GM19193 (cell line): ENCODE measurements around the gene NCLN.

Experiments
- POLR2A ChIP-seq: IDR thresholded peaks from 4 replicates; pipeline ENCODE4 v1.6.1; 2011; ENCODE audit not compliant: insufficient read depth, insufficient read length; ENCODE audit errors: extremely low read depth

NCLN gene

DNA sequence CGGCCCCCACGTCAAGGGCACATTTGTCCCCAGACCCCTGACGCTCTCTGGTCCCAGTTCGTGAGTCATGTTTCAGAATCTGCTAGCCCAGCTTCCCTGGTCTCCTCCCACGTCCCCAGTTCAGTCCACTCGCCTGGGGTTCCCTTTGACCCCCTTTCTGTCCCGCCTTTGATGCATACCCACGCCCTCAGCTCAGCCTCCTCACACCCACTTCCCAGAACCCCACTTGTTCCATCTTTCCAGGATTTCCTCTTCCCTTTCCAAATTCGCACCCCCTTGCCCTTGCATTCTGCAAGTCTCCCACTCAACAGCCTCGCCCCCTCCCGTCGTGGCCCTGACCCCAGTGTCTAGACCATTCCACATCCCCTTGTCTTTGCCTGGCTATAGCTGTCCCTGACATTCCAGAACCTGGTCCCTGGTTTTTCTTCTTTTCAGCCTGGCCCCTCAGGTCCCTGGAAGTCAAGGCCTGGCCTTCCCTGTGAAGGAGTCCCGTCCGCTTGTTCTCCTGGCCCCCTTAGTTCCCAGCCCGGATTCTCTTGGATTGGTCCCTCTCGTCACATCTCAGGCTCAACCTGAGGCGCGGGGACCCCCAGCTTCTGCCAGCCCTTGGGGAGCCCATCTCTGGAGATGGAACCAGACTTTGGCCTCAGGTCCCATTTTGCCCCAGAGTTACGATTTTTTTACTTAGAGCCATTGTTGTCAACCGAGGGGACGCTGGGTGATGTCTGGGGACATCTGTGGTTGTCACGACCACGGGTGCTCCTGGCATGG is 1.3 kb downstream of the NCLN start:
- no peak for TF ChIP-seq POLR2A

DNA sequence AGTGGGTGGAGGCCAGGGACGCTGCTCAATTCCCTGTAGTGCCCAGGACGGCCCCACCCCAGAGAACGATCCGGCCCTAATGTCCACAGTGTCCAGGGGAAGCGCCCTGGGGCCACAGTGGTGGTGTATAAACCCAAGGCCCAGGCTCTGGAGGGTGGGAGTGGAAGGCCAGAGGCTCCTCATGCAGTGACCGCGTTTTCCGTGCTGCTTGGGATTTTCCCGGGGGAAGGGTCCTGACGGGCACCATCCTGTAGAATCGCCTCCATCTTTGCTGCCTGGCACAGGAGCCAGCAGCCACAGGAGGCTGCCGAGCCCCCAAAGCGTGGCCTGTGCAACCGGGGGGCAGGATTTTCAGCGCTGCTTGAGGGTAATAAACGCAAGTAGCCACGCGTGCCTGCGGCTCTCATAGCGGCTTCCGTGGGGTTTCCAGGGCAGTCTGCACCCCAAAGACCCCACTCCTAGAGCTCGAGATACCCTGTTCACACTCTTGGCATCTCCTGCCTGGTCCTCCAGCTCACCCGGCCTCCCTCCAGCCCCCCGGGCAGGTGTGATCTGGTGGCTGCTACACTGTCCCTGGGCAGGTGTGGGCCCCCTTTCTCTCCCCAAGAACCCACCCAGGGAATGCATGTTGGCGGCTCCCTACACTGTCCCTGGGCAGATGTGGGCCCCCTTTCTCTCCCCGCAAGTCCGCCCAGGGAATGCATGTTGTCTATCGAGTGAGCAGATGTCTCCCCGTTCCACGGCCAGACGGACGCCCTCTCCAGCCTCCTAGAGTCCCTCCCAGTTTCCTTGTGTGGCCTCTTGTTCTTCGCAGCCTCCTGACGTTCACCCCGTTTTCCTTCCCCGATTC is 2.2 kb downstream of the NCLN start:
- no peak for TF ChIP-seq POLR2A

DNA sequence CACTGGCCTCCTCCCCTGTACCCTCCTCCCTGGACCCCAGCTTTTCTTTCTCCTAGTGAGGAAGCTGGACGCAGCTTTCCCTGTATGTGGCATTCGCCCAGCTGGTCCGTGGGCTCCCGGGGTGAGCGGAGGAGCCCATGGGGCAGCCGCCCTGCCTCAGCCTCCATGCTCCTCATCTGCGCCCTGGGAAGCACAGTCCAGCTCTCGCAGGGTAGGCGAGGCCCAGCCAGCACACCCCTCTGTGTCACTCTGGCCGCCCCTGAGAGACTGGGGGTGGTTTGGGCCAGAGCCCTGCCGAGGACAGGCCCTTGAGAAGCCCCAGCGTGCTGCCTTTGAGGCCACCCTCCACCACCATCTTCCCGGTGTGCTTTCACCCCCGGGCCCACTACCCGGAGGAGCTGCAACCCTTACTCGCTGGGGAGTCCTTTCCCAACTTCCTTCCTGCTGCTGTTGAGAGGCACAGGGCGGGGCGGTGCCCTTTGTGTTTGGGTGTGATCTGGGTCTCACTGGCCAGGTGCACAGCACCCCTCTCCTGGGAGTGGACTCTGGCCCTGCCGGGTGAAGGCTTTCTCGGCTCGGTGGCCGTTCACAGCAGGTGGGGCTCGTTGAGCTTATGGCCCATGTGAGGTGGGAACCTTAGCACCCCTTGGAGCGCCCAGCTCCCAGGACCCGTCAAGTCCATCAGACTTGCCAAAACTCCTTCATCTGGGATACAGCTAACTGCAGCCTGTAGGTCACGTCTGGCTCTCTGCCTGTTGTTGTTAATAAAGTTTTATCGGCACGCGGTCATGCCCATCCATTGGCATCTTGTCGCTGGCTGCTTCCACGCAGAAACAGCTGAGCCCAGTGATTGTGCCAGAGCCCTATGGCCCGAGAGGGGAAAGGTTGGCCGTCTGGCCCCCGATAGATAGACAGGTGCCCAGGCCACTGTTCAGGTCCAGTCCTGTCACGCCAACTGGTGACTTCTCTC is 3.2 kb downstream of the NCLN start:
- no peak for TF ChIP-seq POLR2A

DNA sequence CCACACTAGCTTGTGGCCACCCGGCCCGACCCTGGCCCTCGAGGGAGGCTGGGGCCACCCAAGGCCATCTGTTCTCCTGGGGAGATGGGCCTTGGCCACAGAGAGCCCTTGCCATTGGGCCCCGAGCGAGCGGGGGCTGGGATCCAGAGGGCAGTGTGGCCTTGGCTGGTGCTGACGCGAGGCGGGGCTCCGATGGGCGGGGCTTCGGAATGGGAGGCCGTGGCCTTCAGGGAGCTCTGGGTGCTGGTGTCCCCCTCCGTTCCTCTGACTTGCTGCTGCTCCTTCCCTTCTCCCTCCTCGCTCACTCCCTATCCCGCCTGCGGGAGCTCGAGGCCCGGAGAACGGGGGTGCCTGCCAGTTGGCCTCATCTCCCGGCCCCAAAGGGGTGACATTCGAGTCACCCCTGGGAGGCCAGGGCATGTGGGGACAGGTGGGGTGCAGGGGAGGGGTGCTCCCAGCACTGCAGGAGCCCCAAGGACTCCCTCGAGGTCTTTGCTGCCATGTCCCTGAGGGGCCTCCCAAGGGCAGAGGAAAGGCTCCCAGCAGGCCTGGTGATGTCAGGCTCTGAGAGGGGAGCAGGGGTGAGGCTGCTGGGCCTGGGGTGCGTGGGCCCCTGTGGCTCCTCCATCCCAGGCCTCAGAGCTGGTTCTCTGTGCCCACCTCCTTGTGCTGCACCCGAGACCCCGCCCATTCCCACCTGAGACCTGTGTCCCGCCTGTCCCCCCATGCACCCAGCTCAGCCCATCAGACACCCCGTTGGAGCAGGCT is 4.2 kb downstream of the NCLN start:
- no peak for TF ChIP-seq POLR2A

DNA sequence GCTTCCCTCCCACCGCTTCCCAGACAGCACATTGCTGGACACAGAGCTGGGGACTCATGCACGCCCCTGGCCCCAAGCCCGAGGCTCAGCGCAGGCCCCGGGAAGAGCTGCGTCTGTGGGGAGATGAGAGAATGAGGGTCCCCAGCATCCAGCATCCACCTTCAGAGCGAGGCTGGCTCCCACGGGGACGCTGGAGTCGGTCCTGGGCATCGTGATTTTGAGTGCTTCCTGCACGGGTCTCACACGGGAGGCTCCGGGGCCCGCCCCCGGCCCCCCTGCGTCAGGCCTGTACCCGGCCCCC is 4.7 kb downstream of the NCLN start:
- no peak for TF ChIP-seq POLR2A

DNA sequence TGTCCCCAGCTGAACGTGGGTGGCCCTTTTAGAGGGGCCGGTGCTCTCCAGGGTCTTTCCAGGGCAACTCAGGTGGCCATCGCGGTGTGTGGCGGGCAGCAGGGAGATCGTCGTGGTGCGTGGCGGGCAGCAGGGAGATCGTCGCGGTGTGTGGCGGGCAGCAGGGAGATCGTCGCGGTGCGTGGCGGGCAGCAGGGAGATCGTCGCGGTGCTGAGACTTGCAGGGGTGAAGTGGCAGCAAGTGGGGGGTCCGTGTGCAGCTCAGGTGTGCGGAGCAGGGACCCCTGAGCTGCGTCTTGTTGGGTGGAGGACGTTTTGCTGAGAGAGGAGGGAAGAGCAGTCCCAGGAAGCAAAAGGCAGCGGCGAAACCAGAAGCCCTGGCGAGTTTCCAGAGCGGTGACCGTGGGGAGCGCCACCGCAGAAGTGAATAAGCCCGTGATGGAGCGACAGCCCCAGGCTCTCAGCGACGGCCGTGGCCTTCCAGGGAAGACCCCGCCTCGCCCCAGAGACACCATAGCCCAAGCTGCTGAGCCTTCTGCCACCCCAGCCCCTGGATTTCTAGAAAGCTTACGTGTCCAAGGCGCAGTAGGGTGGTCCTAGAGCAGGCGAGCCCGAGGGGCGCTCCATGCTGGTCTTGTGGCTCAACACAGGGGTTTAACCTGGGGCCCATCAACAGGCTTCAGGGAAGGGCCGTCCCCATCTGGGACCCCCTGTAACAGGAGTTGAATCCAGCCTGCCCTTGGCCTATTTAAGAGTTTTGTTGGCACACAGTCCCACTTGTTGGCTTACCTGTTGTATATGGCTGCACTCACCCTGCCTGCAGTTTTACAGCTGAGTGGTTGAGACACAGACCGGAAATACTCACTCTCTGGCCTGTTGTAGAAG is 5.4 kb downstream of the NCLN start:
- TF ChIP-seq POLR2A = no peak

DNA sequence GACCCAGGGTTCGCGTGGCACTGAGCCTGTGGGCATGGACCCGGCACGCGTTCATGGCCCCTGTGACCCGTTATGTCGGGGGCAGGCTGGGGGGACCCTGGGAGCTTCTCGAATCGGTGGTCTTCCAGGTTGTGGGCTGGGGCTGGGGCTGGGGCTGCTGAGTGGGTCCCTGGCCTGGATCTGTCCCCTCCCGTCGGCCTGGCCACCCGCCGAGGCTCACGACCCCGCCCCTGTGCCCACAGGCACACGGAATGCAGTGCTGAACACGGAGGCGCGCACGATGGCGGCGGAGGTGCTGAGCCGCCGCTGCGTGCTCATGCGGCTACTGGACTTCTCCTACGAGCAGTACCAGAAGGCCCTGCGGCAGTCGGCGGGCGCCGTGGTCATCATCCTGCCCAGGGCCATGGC is 6.5 kb downstream of the NCLN start:
- no peak for TF ChIP-seq POLR2A

DNA sequence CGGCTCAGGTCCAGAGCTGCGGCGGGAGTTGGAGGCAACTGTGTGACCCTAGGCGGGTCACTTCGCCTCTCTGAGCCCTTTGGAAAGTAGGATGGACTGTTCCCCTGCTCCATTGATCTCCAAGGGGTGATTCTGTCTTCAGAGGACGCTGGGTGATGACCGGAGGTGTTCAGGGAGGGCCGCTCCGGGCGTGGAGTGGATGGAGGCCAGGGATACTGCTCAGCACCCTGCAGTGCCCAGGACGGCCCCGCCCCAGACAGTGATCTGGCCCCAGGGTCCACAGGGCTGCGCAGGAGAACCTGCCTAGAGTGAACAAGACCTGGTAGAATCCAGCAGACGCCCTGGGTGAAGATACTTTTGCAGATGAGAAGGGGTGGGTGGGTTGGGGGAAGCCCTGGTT is 7.0 kb downstream of the NCLN start:
- no peak for TF ChIP-seq POLR2A

DNA sequence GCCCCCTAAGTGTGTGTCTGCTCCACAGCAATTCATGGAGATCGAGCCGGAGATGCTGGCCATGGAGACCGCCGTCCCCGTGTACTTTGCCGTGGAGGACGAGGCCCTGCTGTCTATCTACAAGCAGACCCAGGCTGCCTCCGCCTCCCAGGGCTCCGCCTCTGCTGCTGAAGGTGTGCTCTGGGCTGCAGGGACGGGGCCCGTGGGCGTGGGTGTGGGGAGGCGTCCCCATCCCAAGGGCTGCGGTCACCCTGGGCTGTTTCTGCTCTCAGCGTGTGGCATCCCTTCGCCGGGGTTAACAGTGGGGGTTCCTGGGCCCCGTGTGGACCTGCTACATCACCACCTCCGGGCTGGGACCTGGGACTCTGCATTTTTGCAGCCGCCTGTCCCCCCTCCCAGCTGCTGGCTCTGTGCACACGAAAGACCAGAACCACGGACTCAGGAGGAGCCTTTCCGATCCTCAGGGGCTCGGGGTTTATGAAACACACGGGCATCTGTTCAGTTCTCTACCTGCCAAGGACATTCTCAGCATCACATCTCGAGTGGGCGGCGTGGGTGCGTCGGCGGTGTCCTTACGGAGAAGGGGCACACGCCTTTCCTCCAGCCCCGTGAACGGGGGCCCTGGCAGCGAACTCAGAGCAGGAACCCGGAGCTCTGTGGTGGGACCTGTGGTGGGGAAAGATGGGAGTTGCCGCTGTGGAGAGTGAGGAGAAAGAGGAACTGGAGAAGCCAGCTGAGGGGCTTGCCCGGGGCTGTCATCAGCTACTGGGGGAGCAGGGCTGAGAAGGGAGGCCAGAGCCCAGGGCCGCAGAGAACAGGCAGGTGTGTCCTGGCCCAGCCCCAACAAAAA is 7.8 kb downstream of the NCLN start:
- TF ChIP-seq POLR2A = no peak

DNA sequence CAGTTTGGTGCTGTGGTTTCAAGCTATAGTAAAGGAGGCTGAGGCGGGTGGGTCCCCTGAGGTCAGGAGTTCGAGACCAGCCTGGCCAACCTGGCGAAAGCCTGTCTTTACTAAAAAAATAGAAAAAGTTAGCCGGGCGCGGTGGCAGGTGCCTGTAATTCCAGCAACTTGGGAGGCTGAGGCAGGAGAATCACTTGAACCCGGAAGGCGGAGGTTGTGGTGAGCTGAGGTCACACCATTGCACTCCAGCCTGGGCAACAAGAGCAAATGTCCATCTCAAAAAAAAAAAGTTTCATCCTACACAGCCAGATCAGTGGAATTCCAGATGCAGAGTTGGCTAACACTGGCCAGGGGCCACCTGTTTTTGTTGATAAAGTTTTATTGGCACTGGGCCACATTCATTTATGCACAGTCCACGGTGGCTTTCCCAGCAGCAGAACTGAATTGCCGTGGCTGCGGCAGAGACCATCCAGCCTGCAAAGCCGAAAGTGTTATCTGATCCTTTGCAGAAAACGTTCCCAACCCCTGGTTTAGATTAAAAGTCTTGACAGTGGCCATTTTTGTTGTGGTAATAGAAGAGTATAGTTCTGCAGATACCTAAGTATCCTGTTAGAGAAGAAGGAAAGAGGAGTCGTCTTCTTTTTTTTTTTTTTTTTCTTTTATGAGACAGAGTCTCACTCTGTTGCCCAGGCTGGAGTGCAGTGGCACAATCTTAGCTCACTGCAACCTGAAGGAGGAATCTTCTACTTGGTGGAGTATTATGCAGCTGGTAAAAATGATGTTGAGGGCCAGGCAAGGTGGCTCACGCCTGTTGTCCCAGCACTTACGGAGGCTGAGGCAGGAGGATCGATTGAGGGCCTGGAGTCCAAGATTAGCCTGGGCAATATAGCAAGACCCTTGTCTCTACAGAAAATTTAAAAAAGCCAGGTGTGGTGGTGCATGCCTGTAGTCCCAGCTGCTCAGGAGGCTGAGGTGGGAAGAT is 8.7 kb downstream of the NCLN start:
- no peak for TF ChIP-seq POLR2A
